Fibroblast of villous mesenchyme (primary cell): Measurements from ENCODE around the gene USP30. TPM values are rescaled to one million over a fixed set of nuclear protein-coding genes. Genes with fewer than 3 reads are reported as not detected.

ENCODE experiments used
- DNase-seq: peaks from one replicate; pipeline ENCODE4 v3.0.0-alpha.2; 2010; ENCODE audit warnings: low read depth
- H3K4me3 ChIP-seq: 2 replicates; pipeline ENCODE4 v1.5.1; 2011; ENCODE audit warnings: low read depth, mild to moderate bottlenecking, low read length
- CTCF ChIP-seq: IDR thresholded peaks from 2 replicates; pipeline ENCODE4 v1.5.1; 2012; ENCODE audit warnings: low read depth, mild to moderate bottlenecking, low read length; ENCODE audit not compliant: insufficient read depth
- total RNA-seq: library from RNA; depleted of rRNA; stranded (reverse); fragments of >200 nt; gene quantifications from 2 replicates; pipeline ENCODE4 v1.2.3, GENCODE V29; 2012

Gene USP30
- total RNA-seq, 1 donor, result 9.1 TPM

GRCh38 chr12:109125791-109126190 lies 73.4 kb downstream of the USP30 start:
- DNase-seq, result no peak

DNA sequence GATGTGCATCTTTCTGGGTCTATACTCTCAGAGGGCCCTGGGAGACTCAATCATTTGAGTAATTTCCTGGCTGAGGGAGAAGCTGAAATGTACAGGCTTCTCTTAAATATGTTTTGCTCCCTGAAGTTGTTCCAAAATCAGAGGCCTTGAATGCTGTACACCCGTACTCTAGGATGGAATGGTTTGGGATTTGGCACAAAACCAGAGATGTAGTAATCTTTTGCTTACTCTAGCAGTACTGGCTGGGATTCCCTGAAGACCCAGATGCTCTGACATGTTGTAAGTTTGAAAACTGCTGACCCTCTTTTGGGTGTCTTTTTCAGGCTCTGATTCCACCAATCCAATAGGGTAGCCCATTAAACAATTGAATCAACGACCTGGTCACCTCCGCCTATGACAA lies 74.4 kb downstream of the USP30 start:
- DNase-seq, result peak; percentile 19
- no peak overlapping the region for H3K4me3 ChIP-seq
- no peak for TF ChIP-seq CTCF

More at GRCh38 chr12:109125791-109126190, 73.4 kb downstream of the USP30 start:
- H3K4me3 ChIP-seq, result no peak overlapping the region
- no peak for TF ChIP-seq CTCF

DNA sequence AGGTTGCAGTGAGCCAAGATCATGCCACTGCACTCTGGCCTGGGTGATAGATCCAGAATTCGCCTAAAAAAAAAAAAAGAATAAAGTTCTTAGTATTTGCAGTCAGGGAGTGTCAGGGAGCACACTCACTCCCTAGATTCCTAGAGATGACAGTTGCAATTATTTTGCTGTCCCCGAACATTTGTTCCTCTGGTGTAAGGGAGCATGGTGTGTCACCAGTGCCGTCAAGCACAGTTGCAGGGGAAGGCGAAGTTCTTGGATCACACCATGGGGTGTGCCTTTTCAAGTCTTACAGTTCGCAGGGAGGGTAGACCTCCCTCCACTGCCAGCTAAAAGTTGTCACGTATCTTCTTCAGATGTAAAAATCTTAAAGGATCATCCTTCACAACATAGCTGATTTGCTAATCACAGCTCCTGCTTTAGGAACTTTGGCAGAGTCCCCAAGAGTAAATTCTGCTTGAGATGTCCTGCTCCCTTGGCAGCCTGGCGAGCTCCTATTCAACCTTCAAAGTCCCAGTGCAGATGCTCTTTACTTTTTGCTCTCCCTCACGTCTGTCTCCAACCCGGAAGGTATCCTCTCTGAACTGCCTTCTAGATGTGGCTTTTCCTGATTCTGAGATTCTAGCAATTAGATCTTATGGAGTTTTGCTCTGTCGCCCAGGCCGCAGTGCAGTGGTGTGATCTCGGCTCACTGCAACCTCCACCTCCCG lies 75.3 kb downstream of the USP30 start:
- TF ChIP-seq CTCF, result no peak
- H3K4me3 ChIP-seq, result no peak overlapping the region
- no peak for DNase-seq

- no peak for DNase-seq
- no peak for TF ChIP-seq CTCF
- no peak overlapping the region for H3K4me3 ChIP-seq
These were observed 78.1 kb downstream of the USP30 start for GRCh38 chr12:109130297-109131153.

GRCh38 chr12:109131154-109132050 lies 79.0 kb downstream of the USP30 start:
- TF ChIP-seq CTCF, result no peak
- DNase-seq, result no peak
- H3K4me3 ChIP-seq, result no peak overlapping the region

- DNase-seq, result peak; percentile 56
- peak; percentile 65 for TF ChIP-seq CTCF
- H3K4me3 ChIP-seq, result no peak overlapping the region
These were observed 82.0 kb downstream of the USP30 start for GRCh38 chr12:109134186-109134917.
